GM12878 (cell line): ENCODE data around the gene PLXNA2.

Experiments
- NRF1 ChIP-seq: conservative IDR thresholded peaks from 2 replicates; pipeline ENCODE4 v1.6.1; 2011; ENCODE audit warnings: mild to moderate bottlenecking, low read depth, low read length, improper control_type of control experiment
- PBX3 ChIP-seq: IDR thresholded peaks from 2 replicates; pipeline ENCODE4 v1.6.1; 2011; ENCODE audit warnings: mild to moderate bottlenecking, low read depth, low read length, moderate library complexity; ENCODE audit not compliant: insufficient replicate concordance
- SPI1 ChIP-seq: IDR thresholded peaks from 2 replicates; pipeline ENCODE4 v1.6.1; 2011; ENCODE audit warnings: low read depth, mild to moderate bottlenecking, low read length, moderate library complexity, borderline replicate concordance; ENCODE audit not compliant: insufficient read depth
- TCF12 ChIP-seq: IDR thresholded peaks from 2 replicates; pipeline ENCODE4 v1.6.1; 2011; ENCODE audit warnings: low read depth, mild to moderate bottlenecking, low read length
- TF ChIP-seq, protein P1 (sequence below), 3 experiments: IDR thresholded peaks in 2 of 3; conservative IDR thresholded peaks in 1 of 3; 2 replicates each; pipeline ENCODE4 v1.5.1; 2011; ENCODE audit warnings: low read depth in 3 of 3, low read length in 3 of 3, mild to moderate bottlenecking in 3 of 3, control low read depth in 2 of 3, moderate library complexity in 2 of 3, inconsistent platforms in 1 of 3, mixed read lengths in 1 of 3; ENCODE audit not compliant: control insufficient read depth in 2 of 3, insufficient read depth in 1 of 3; ENCODE audit errors: extremely low read depth in 1 of 3

DNA sequence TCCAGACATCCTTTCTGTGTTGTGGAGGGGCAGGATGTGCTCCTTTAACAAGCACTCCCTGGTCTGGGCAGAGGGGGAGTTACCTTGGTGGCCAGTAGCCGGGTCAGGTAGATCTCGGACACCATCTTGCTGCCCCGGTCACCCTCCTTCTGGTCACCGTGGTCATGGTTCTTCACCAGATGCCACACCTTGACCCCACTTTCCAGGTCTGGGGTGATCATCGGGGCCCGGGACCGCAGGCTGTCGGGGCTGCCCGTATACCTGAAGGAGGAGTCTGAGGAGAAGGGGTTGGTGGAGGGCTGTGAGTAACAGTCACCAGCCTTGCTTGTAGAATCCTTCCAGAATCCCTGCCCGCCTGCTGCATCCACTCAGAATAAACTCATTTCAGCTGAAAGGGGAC is 210.9 kb downstream of the PLXNA2 start:
- TF ChIP-seq SPI1 (no peak), PBX3 (no peak), NRF1 (no peak), TCF12 (no peak)
- TF ChIP-seq, protein P1, sequence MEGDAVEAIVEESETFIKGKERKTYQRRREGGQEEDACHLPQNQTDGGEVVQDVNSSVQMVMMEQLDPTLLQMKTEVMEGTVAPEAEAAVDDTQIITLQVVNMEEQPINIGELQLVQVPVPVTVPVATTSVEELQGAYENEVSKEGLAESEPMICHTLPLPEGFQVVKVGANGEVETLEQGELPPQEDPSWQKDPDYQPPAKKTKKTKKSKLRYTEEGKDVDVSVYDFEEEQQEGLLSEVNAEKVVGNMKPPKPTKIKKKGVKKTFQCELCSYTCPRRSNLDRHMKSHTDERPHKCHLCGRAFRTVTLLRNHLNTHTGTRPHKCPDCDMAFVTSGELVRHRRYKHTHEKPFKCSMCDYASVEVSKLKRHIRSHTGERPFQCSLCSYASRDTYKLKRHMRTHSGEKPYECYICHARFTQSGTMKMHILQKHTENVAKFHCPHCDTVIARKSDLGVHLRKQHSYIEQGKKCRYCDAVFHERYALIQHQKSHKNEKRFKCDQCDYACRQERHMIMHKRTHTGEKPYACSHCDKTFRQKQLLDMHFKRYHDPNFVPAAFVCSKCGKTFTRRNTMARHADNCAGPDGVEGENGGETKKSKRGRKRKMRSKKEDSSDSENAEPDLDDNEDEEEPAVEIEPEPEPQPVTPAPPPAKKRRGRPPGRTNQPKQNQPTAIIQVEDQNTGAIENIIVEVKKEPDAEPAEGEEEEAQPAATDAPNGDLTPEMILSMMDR (IDR thresholded peaks at IDR 0.05 in 2 of 3, conservative IDR thresholded peaks at IDR 0.05 in 1 of 3; ENCODE audit: control insufficient read depth in 2 of 3, extremely low read depth in 1 of 3, insufficient read depth in 1 of 3, low read depth in 3 of 3, low read length in 3 of 3): no peak
